Panc1 (cell line): ENCODE data around the gene EIF3J. TPM values are rescaled to one million over a fixed set of nuclear protein-coding genes. Genes with fewer than 3 reads are reported as not detected.

ENCODE experiments used
- ATAC-seq: fragments of 200-7000 bp; cut with Tn5 transposase; 2 replicates; pipeline ENCODE4 v1.9.1; 2020; ENCODE audit warnings: mild to moderate bottlenecking, moderate library complexity
- BruUV-seq: library from RNA; stranded (reverse); fragments of 400-500 nt; replicated peaks from 2 replicates; lab custom pipeline; 2021; lab: Mats Ljungman, UMichigan
- CTCF ChIA-PET: fragments of 300-600 bp; sonication (Branson Sonifier 250); formaldehyde crosslinking; loops from one replicate; lab custom pipeline; 2022; ENCODE audit warnings: antibody characterized with exemption; lab: Charles Lee
- POLR2A ChIA-PET: fragments of 300-600 bp; sonication (Branson Sonifier 250); formaldehyde crosslinking; loops from one replicate; lab custom pipeline; 2022; ENCODE audit warnings: antibody characterized with exemption; lab: Charles Lee
- DNase-seq: peaks from one replicate; pipeline ENCODE4 v3.0.0-alpha.2; 2010; ENCODE audit warnings: low read depth, low spot score
- H3K27ac ChIP-seq: 2 replicates; pipeline ENCODE4 v1.5.1; 2011; ENCODE audit warnings: mild to moderate bottlenecking, low read length, inconsistent platforms
- H3K27me3 ChIP-seq: fragments of 200-500 bp; sonication (Bioruptor generic); 2 replicates; pipeline ENCODE4 v1.6.0; 2014; ENCODE audit warnings: low read length, inconsistent platforms; ENCODE audit not compliant: control insufficient read depth, insufficient read depth
- H3K36me3 ChIP-seq: fragments of 200-500 bp; sonication (Bioruptor generic); 2 replicates; pipeline ENCODE4 v1.5.1; 2014; ENCODE audit warnings: inconsistent platforms, mild to moderate bottlenecking, low read length, moderate library complexity; ENCODE audit not compliant: control insufficient read depth, insufficient read depth
- H3K4me1 ChIP-seq: 2 replicates; pipeline ENCODE4 v1.5.1; 2011; ENCODE audit warnings: inconsistent platforms, mild to moderate bottlenecking, low read length, moderate library complexity; ENCODE audit not compliant: control insufficient read depth, insufficient read depth
- H3K4me3 ChIP-seq, 2 experiments: 2 replicates each; pipeline ENCODE4 v1.5.1; 2011 to 2012; ENCODE audit warnings: low read depth in 2 of 2, low read length in 2 of 2, mild to moderate bottlenecking in 2 of 2, inconsistent platforms in 1 of 2, moderate library complexity in 1 of 2
- H3K9me3 ChIP-seq: fragments of 200-500 bp; sonication (Bioruptor generic); 2 replicates; pipeline ENCODE4 v1.5.1; 2014; ENCODE audit warnings: low read depth, mild to moderate bottlenecking, inconsistent platforms, low read length, moderate library complexity; ENCODE audit not compliant: control insufficient read depth, insufficient read depth
- CTCF ChIP-seq: fragments of 450-650 bp; IDR thresholded peaks from 2 replicates; pipeline ENCODE4 v1.5.1; 2017; ENCODE audit warnings: mild to moderate bottlenecking
- POLR2AphosphoS5 ChIP-seq: IDR thresholded peaks from 2 replicates; pipeline ENCODE4 v1.6.1; 2012; ENCODE audit warnings: mild to moderate bottlenecking, low read depth, low read length, moderate library complexity
- REST ChIP-seq, 2 experiments: IDR thresholded peaks; 2 replicates each; pipeline ENCODE4 v1.6.1; 2011 to 2012; ENCODE audit warnings: low read depth in 2 of 2, control low read depth in 1 of 2, low read length in 1 of 2, mild to moderate bottlenecking in 1 of 2, moderate library complexity in 1 of 2; ENCODE audit not compliant: insufficient read depth in 1 of 2
- SIN3A ChIP-seq: IDR thresholded peaks from 2 replicates; pipeline ENCODE4 v1.6.1; 2012; ENCODE audit warnings: low read depth, mild to moderate bottlenecking, low read length, moderate library complexity, borderline replicate concordance; ENCODE audit not compliant: insufficient read depth
- TCF7L2 ChIP-seq: IDR thresholded peaks from 2 replicates; pipeline ENCODE4 v1.6.1; 2011; ENCODE audit warnings: mild to moderate bottlenecking, low read depth, low read length, inconsistent platforms
- in situ Hi-C: cut with HindIII; loops from 2 replicates; pipeline ENCODE4 v1.10.0; 2016; ENCODE audit warnings: low sequenced_read_pairs, low pct_unique_long_range_greater_than_20kb
- intact Hi-C: fragments of 100-400 bp; cut with micrococcal nuclease; formaldehyde crosslinking; loops from one replicate; pipeline ENCODE4 v1.10.0; 2022; ENCODE audit not compliant: unreplicated experiment
- total RNA-seq: library from RNA; stranded (reverse); gene quantifications from one replicate; pipeline ENCODE4 v1.2.1, GENCODE V29; 2021; ENCODE audit not compliant: unreplicated experiment

EIF3J gene
- total RNA-seq, 1 experiment from 2014 or later = 128 TPM

GRCh38 chr15:44532689-44533088 is 4.3 kb upstream of the EIF3J start:
- H3K4me3 ChIP-seq = no peak overlapping the region
- intact Hi-C loops (no loop called here), in situ Hi-C loops (no loop called here)
- no peaks in the 10 kb centered on the region for H3K9me3 ChIP-seq
- ChIA-PET CTCF (no interaction called here), POLR2A (no interaction called here)
- H3K27ac ChIP-seq = no peak overlapping the region
- ATAC-seq (no peak), DNase-seq (no peak)
- TF ChIP-seq CTCF (peak; percentile 55), POLR2AphosphoS5 (no peak)
- no peaks in the 10 kb centered on the region; the same call in 1 of the 2 replicates for H3K36me3 ChIP-seq
- no peaks in the 10 kb centered on the region for H3K27me3 ChIP-seq
- no TSS peak for BruUV-seq
- H3K4me1 ChIP-seq = peaks cover 2% of the 10 kb centered on the region; the same call in 1 of the 2 replicates

- ATAC-seq = no peak
- intact Hi-C loops = no loop called here
- TF ChIP-seq CTCF (no peak), TCF7L2 (no peak), SIN3A (no peak), REST (IDR thresholded peaks at IDR 0.05; ENCODE audit: insufficient read depth in 1 of 2, low read depth in 2 of 2, low read length in 1 of 2) (no peak), POLR2AphosphoS5 (no peak)
- Histone ChIP-seq H3K9me3 (no peaks in the 10 kb centered on the region), H3K36me3 (no peaks in the 10 kb centered on the region; the same call in none of the 2 replicates), H3K27me3 (no peaks in the 10 kb centered on the region), H3K4me1 (peaks cover 7% of the 10 kb centered on the region; the same call in 1 of the 2 replicates), H3K27ac (peak overlapping the region; percentile 91; the same call in 1 of the 2 replicates), H3K4me3 (peak overlapping the region; percentile 76 to 89)
- POLR2A ChIA-PET = no interaction called here
- CTCF ChIA-PET = no interaction called here
- in situ Hi-C loops = no loop called here
- no peak for DNase-seq
- BruUV-seq = no TSS peak
Measured at GRCh38 chr15:44535092-44535491, 1.9 kb upstream of the EIF3J start.
